Measurements from ENCODE around the gene LGI4. TPM values are rescaled to one million over a fixed set of nuclear protein-coding genes. Genes with fewer than 3 reads are reported as not detected.
A peak's percentile ranks its signal among the peaks of the same experiment; 100 is the strongest.

The LGI4 gene
- total RNA-seq, 1 experiment from 2014 or later: not detected

GRCh38 chr19:35143818-35144217 lies 9.0 kb upstream of the LGI4 start:
- Histone ChIP-seq H3K9me3 (ENCODE audit: low read depth, low read length, poor library complexity, severe bottlenecking) (no peaks in the 10 kb centered on the region), H3K4me1 (ENCODE audit: insufficient read depth, low read length, poor library complexity, severe bottlenecking) (peaks cover 27% of the 10 kb centered on the region), H3K27ac (ENCODE audit: low read depth, low read length, poor library complexity, severe bottlenecking) (no peak overlapping the region), H3K4me3 (ENCODE audit: low read depth, low read length, poor library complexity, severe bottlenecking) (no peak overlapping the region), H3K27me3 (replicated peaks; ENCODE audit: insufficient read depth, low read depth, low read length, poor library complexity) (peaks cover 3% of the 10 kb centered on the region), H3K36me3 (ENCODE audit: insufficient read depth, low read length, poor library complexity, severe bottlenecking) (no peaks in the 10 kb centered on the region)
- no peak for DNase-seq (ENCODE audit: low spot score)
- intact Hi-C loops (cut with micrococcal nuclease; ENCODE audit: unreplicated experiment): no loop called here
- no TSS peak for BruUV-seq (replicated peaks)
- ChIA-PET CTCF (no interaction called here), POLR2A (ENCODE audit: low non-redundant PET) (no interaction called here)
- TF ChIP-seq EZH2 (IDR thresholded peaks at IDR 0.05; ENCODE audit: borderline replicate concordance, low read depth, low read length, poor library complexity, severe bottlenecking): no peak
- no peak for TF ChIP-seq CTCF (conservative IDR thresholded peaks at IDR 0.05; ENCODE audit: low read depth, low read length)

- no TSS peak for BruUV-seq (replicated peaks)
- Histone ChIP-seq H3K27ac (ENCODE audit: low read depth, low read length, poor library complexity, severe bottlenecking) (no peak within 1 kb of the TSS), H3K9me3 (ENCODE audit: low read depth, low read length, poor library complexity, severe bottlenecking) (no peaks in the 10 kb centered on the region), H3K36me3 (ENCODE audit: insufficient read depth, low read length, poor library complexity, severe bottlenecking) (no peaks in the 10 kb centered on the region), H3K4me3 (ENCODE audit: low read depth, low read length, poor library complexity, severe bottlenecking) (peak within 1 kb of the TSS; percentile 34), H3K27me3 (replicated peaks; ENCODE audit: insufficient read depth, low read depth, low read length, poor library complexity) (peaks cover 3% of the 10 kb centered on the region), H3K4me1 (ENCODE audit: insufficient read depth, low read length, poor library complexity, severe bottlenecking) (peaks cover 27% of the 10 kb centered on the region)
- no peak for DNase-seq (ENCODE audit: low spot score)
- ChIA-PET CTCF (interaction anchor here (0.6 kb wide), 2 partner anchors 9 to 182 kb away, joined by 3 to 8 read pairs; no protein-coding TSS in a partner anchor), POLR2A (ENCODE audit: low non-redundant PET) (no interaction called here)
- intact Hi-C loops (cut with micrococcal nuclease; ENCODE audit: unreplicated experiment): no loop called here
- TF ChIP-seq CTCF (conservative IDR thresholded peaks at IDR 0.05; ENCODE audit: low read depth, low read length) (no peak), EZH2 (IDR thresholded peaks at IDR 0.05; ENCODE audit: borderline replicate concordance, low read depth, low read length, poor library complexity, severe bottlenecking) (no peak)
Measured at GRCh38 chr19:35143231-35143715, 8.4 kb upstream of the LGI4 start, which contains the start of gene FXYD7. FXYD7 (plus strand) TSS chr19:35143255; CDS start chr19:35143334, 79 bp downstream.

- Histone ChIP-seq H3K36me3 (ENCODE audit: insufficient read depth, low read length, poor library complexity, severe bottlenecking) (no peaks in the 10 kb centered on the region), H3K27me3 (replicated peaks; ENCODE audit: insufficient read depth, low read depth, low read length, poor library complexity) (peaks cover 3% of the 10 kb centered on the region), H3K4me3 (ENCODE audit: low read depth, low read length, poor library complexity, severe bottlenecking) (peak overlapping the region; percentile 34), H3K9me3 (ENCODE audit: low read depth, low read length, poor library complexity, severe bottlenecking) (no peaks in the 10 kb centered on the region), H3K4me1 (ENCODE audit: insufficient read depth, low read length, poor library complexity, severe bottlenecking) (peaks cover 27% of the 10 kb centered on the region), H3K27ac (ENCODE audit: low read depth, low read length, poor library complexity, severe bottlenecking) (no peak overlapping the region)
- POLR2A ChIA-PET (ENCODE audit: low non-redundant PET): interaction anchor here (0.6 kb wide), 1 partner anchor 74 kb away, joined by 7 read pairs; no protein-coding TSS in a partner anchor
- CTCF ChIA-PET: interaction anchor here (0.6 to 2.1 kb wide), 4 partner anchors 10 to 182 kb away, joined by 3 to 8 read pairs (median 6); no protein-coding TSS in a partner anchor
- intact Hi-C loops (cut with micrococcal nuclease; ENCODE audit: unreplicated experiment): no loop called here
- TF ChIP-seq CTCF (conservative IDR thresholded peaks at IDR 0.05; ENCODE audit: low read depth, low read length) (peak; percentile 50; the same call in 1 of the 2 replicates), EZH2 (IDR thresholded peaks at IDR 0.05; ENCODE audit: borderline replicate concordance, low read depth, low read length, poor library complexity, severe bottlenecking) (no peak)
- BruUV-seq (replicated peaks): no TSS peak
- DNase-seq (ENCODE audit: low spot score): peak; percentile 64
Measured at GRCh38 chr19:35142606-35143230, 7.9 kb upstream of the LGI4 start.

Measured in A673 (cell line).